Retinal pigment epithelial cell (primary cell): Measurements from ENCODE around the gene GABARAP.

Experiments used
- DNase-seq: peaks from one replicate; pipeline ENCODE4 v3.0.0-alpha.2; 2010; ENCODE audit warnings: low read depth
- H3K4me3 ChIP-seq: 2 replicates; pipeline ENCODE4 v1.5.1; 2011; ENCODE audit warnings: mild to moderate bottlenecking, low read length, control low read depth, moderate library complexity
- CTCF ChIP-seq: conservative IDR thresholded peaks from 2 replicates; pipeline ENCODE4 v1.5.1; 2011; ENCODE audit warnings: low read depth, low read length, control low read depth, inconsistent platforms

The GABARAP gene

GRCh38 chr17:7283471-7284216, 41.4 kb upstream of the GABARAP start:
- no peak overlapping the region for H3K4me3 ChIP-seq
- DNase-seq, result no peak
- TF ChIP-seq CTCF, result no peak

- DNase-seq, result no peak
- no peak overlapping the region for H3K4me3 ChIP-seq
- no peak for TF ChIP-seq CTCF
Observed at GRCh38 chr17:7282752-7283321, 40.6 kb upstream of the GABARAP start.

GRCh38 chr17:7281953-7282751, 39.9 kb upstream of the GABARAP start:
- H3K4me3 ChIP-seq, result peak overlapping the region; percentile 53
- no peak for DNase-seq
- TF ChIP-seq CTCF, result no peak

GRCh38 chr17:7281074-7281952, 39.1 kb upstream of the GABARAP start, which contains the start of gene SLC2A4:
SLC2A4 (plus strand) TSS chr17:7281718; CDS start chr17:7281935, 217 bp downstream.
- no peak for TF ChIP-seq CTCF
- peak within 1 kb of the TSS; percentile 53 for H3K4me3 ChIP-seq
- peak; percentile 78 for DNase-seq

GRCh38 chr17:7280519-7281073, 38.3 kb upstream of the GABARAP start:
- no peak for DNase-seq
- H3K4me3 ChIP-seq, result peak overlapping the region; percentile 53
- TF ChIP-seq CTCF, result peak; percentile 96

GRCh38 chr17:7279448-7279847, 37.2 kb upstream of the GABARAP start:
- no peak overlapping the region for H3K4me3 ChIP-seq
- TF ChIP-seq CTCF, result no peak
- no peak for DNase-seq
